NB4 (cell line): ENCODE measurements around the gene ITGA6.

Experiments used
- DNase-seq: peaks from one replicate; pipeline ENCODE4 v3.0.0; 2010; ENCODE audit warnings: low read depth
- H3K4me3 ChIP-seq: one replicate; pipeline ENCODE4 v1.5.1; 2011; ENCODE audit warnings: mild to moderate bottlenecking, low read depth, low read length, moderate library complexity
- MYC ChIP-seq: IDR thresholded peaks from 2 replicates; pipeline ENCODE4 v1.6.1; 2011; ENCODE audit warnings: low read depth, low read length
- POLR2A ChIP-seq: IDR thresholded peaks from 2 replicates; pipeline ENCODE4 v1.6.1; 2011; ENCODE audit warnings: mild to moderate bottlenecking; ENCODE audit not compliant: insufficient read length; ENCODE audit errors: extremely low read depth
- TF ChIP-seq, protein P1 (sequence below): IDR thresholded peaks from 2 replicates; pipeline ENCODE4 v1.6.1; 2011; ENCODE audit warnings: low read depth, low read length
- TF ChIP-seq, protein P2 (sequence below): IDR thresholded peaks from one replicate; pipeline ENCODE4 v1.5.1; 2012; ENCODE audit warnings: low read depth, low read length

The ITGA6 gene

DNA sequence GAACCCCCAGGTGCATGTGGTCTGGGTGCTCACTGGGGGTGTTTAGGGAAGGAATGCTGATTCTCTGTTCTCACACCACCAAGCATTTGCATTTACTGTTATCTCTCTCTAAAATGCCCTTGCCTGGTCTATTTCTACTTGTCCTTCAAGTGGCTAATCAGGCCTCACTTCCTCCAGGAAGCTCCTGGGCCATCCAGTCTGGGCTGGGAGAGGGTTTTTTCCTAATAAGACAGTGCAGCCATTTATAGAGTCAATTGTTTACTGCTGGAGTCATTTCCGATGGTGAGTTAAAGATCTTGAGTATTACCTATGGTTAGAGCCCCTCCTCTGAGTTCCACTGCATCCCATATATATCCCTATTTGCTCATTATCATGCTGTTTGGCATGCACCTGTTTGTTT, 25.2 kb upstream of the ITGA6 start:
- H3K4me3 ChIP-seq: no peak overlapping the region
- no peak for DNase-seq
- TF ChIP-seq, protein P1, sequence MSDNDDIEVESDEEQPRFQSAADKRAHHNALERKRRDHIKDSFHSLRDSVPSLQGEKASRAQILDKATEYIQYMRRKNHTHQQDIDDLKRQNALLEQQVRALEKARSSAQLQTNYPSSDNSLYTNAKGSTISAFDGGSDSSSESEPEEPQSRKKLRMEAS: no peak
- TF ChIP-seq MYC (no peak), POLR2A (no peak)
- TF ChIP-seq, protein P2, sequence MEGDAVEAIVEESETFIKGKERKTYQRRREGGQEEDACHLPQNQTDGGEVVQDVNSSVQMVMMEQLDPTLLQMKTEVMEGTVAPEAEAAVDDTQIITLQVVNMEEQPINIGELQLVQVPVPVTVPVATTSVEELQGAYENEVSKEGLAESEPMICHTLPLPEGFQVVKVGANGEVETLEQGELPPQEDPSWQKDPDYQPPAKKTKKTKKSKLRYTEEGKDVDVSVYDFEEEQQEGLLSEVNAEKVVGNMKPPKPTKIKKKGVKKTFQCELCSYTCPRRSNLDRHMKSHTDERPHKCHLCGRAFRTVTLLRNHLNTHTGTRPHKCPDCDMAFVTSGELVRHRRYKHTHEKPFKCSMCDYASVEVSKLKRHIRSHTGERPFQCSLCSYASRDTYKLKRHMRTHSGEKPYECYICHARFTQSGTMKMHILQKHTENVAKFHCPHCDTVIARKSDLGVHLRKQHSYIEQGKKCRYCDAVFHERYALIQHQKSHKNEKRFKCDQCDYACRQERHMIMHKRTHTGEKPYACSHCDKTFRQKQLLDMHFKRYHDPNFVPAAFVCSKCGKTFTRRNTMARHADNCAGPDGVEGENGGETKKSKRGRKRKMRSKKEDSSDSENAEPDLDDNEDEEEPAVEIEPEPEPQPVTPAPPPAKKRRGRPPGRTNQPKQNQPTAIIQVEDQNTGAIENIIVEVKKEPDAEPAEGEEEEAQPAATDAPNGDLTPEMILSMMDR: no peak

DNA sequence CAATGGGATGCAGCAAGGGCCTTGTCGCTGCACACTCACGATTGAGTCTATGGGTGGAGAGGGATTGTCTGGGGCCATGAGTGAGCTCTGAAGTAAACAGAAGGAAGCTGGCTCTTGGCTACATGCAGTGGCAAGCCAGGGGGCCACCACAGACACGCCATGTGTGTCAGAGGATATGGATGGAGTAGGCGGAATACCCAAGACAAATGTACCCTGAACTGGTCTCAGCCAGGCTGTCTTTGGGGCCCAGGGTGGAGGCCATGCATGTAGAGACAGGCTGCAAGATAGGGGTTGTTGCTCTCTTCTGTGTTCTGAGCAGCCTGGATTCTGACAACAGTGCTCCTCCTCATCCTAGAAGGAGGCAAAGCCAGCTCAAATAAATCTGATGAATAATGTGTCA, 24.0 kb upstream of the ITGA6 start:
- no peak overlapping the region for H3K4me3 ChIP-seq
- no peak for DNase-seq
- no peak for TF ChIP-seq MYC
- TF ChIP-seq, protein P1: no peak
- no peak for TF ChIP-seq POLR2A
- TF ChIP-seq, protein P2: no peak

DNA sequence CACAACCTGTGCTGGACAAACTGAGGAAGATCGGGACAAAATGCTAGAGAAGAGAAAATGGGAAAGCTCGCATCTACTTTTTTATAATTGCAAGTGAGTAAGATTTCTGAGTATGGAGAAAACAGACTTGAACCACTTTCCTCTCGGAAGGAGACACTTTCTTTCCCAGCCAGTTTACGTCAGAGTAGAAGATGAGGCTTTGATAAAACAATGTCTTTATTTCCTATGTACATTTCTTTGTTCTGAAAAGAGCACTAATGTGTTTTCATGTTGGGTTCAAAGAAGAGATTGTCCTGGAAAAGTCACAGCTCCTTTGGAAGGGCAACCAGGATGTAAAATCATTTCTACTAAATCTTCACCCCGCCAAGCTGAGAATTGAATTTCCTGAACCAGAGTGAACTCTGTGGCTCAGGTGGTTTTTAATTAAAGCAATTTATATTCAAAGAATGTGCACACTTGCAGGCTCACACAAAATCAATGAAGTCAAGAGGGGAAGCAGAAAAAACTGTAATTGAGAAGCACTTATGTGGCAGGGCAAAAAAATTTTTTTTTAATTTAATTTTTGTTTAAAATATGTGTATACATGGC, 23.4 kb upstream of the ITGA6 start:
- no peak overlapping the region for H3K4me3 ChIP-seq
- DNase-seq: no peak
- TF ChIP-seq MYC (no peak), POLR2A (no peak)
- TF ChIP-seq, protein P2: no peak
- TF ChIP-seq, protein P1: no peak

DNA sequence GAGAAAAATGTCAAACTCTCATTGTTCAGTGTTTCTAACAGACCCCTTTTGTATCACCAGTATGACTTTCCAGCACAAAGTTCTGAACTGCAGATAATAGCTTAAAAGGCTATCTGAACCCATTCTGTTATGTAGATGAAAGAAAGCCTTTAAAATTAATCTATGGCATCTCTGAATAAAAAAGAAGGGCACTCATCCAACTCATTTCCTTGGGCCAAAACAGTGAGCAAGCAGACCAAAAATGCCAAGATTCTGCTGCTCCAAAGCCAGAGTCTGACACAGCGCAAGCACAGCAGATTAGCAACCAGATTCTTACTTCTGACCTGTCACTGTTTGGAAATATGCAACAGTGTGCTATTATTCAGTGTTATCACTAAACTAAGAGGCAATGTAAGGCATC, 22.6 kb upstream of the ITGA6 start:
- no peak for DNase-seq
- TF ChIP-seq, protein P1: no peak
- TF ChIP-seq, protein P2: no peak
- TF ChIP-seq MYC (no peak), POLR2A (no peak)
- H3K4me3 ChIP-seq: no peak overlapping the region

DNA sequence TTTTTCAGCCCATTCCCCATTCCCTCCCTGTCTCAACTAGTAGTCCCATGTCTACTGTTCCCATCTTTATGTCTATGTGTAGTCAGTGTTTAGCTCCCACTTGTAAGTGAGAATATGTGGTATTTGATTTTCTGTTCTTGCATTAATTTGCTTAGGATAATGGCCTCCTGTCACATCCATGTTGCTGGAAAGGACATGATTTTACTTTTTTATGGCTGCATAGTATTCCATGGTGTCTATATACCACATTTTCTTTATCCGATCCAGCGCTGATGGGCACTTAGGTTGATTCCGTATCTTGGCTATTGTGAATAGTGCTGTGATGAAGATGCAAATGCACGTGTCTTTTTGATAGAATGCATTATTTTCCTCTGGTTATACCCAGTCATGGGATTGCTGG, 21.7 kb upstream of the ITGA6 start:
- DNase-seq: no peak
- no peak for TF ChIP-seq MYC
- TF ChIP-seq, protein P2: no peak
- TF ChIP-seq, protein P1: no peak
- no peak for TF ChIP-seq POLR2A

More for the DNA sequence above, 21.7 kb upstream of the ITGA6 start:
- no peak overlapping the region for H3K4me3 ChIP-seq
